WTC11 (cell line): ENCODE measurements around the gene SNX11. TPM values are rescaled to one million over a fixed set of nuclear protein-coding genes. Genes with fewer than 3 reads are reported as not detected.
A peak's percentile ranks its signal among the peaks of the same experiment; 100 is the strongest.

ENCODE experiments used
- ATAC-seq: fragments of 200-7000 bp; cut with Tn5 transposase; 2 replicates; pipeline ENCODE4 v1.10.0; 2021; ENCODE audit warnings: mild to moderate bottlenecking, moderate library complexity
- CTCF ChIA-PET: fragments of 300-600 bp; sonication (Branson Sonifier 250); formaldehyde crosslinking; loops from one replicate; lab custom pipeline; 2021; ENCODE audit warnings: antibody characterized with exemption; lab: Charles Lee
- POLR2A ChIA-PET: fragments of 350-600 bp; sonication (Branson Sonifier 250); formaldehyde crosslinking; loops from one replicate; lab custom pipeline; 2021; ENCODE audit warnings: antibody characterized with exemption; lab: Charles Lee
- DNase-seq: peaks from one replicate; pipeline ENCODE4 v3.0.0; 2021; ENCODE audit warnings: low spot score
- H3K27ac Mint-ChIP-seq: 2 replicates; pipeline ENCODE4 v1.8.0; 2021; ENCODE audit warnings: mixed read lengths
- H3K27me3 Mint-ChIP-seq: 2 replicates; pipeline ENCODE4 v1.8.0; 2021; ENCODE audit warnings: low read depth, mild to moderate bottlenecking, moderate library complexity, mixed read lengths
- H3K36me3 Mint-ChIP-seq: 2 replicates; pipeline ENCODE4 v1.8.0; 2021; ENCODE audit warnings: mixed read lengths
- H3K4me1 Mint-ChIP-seq: 2 replicates; pipeline ENCODE4 v1.8.0; 2022; ENCODE audit warnings: mixed read lengths
- H3K4me3 Mint-ChIP-seq: 2 replicates; pipeline ENCODE4 v1.8.0; 2021; ENCODE audit warnings: mild to moderate bottlenecking, moderate library complexity, mixed read lengths
- H3K9me3 Mint-ChIP-seq: 2 replicates; pipeline ENCODE4 v1.8.0; 2021; ENCODE audit warnings: mixed read lengths
- AR ChIP-seq: fragments of 250-450 bp; sonication (Bioruptor Pico); IDR thresholded peaks from 2 replicates; pipeline ENCODE4 v1.9.0; 2021; ENCODE audit warnings: mild to moderate bottlenecking
- E2F1 ChIP-seq: sonication (generic); formaldehyde crosslinking; IDR thresholded peaks from 2 replicates; pipeline ENCODE4 v1.8.0; 2022; ENCODE audit warnings: mild to moderate bottlenecking, missing genetic modification reagents
- ETV6 ChIP-seq: sonication (generic); formaldehyde crosslinking; IDR thresholded peaks from 2 replicates; pipeline ENCODE4 v1.8.1; 2022; ENCODE audit warnings: mild to moderate bottlenecking, missing genetic modification reagents
- FOXP1 ChIP-seq: sonication (generic); formaldehyde crosslinking; IDR thresholded peaks from 2 replicates; pipeline ENCODE4 v1.8.0; 2022; ENCODE audit warnings: missing genetic modification reagents, mild to moderate bottlenecking, moderate library complexity, borderline replicate concordance
- GABPB1 ChIP-seq: sonication (generic); formaldehyde crosslinking; IDR thresholded peaks from 2 replicates; pipeline ENCODE4 v1.8.1; 2023; ENCODE audit warnings: mild to moderate bottlenecking, missing genetic modification reagents
- GTF2I ChIP-seq: fragments of 250-450 bp; sonication (Bioruptor Pico); conservative IDR thresholded peaks from 2 replicates; pipeline ENCODE4 v1.4.0; 2021; ENCODE audit warnings: mild to moderate bottlenecking
- HMGXB4 ChIP-seq: sonication (generic); formaldehyde crosslinking; IDR thresholded peaks from 2 replicates; pipeline ENCODE4 v1.8.1; 2023; ENCODE audit warnings: mild to moderate bottlenecking, moderate library complexity, missing genetic modification reagents
- IRF2 ChIP-seq: sonication (generic); formaldehyde crosslinking; IDR thresholded peaks from 2 replicates; pipeline ENCODE4 v1.8.0; 2022; ENCODE audit warnings: low read depth, missing genetic modification reagents, borderline replicate concordance
- JAZF1 ChIP-seq: fragments of 250-450 bp; sonication (Bioruptor Pico); IDR thresholded peaks from 2 replicates; pipeline ENCODE4 v1.9.0; 2021; ENCODE audit warnings: moderate library complexity, mild to moderate bottlenecking, inconsistent platforms
- PREB ChIP-seq: sonication (generic); formaldehyde crosslinking; IDR thresholded peaks from 2 replicates; pipeline ENCODE4 v1.8.1; 2022; ENCODE audit warnings: mild to moderate bottlenecking, missing genetic modification reagents, moderate library complexity, borderline replicate concordance
- SOX15 ChIP-seq: fragments of 250-450 bp; sonication (Bioruptor Pico); IDR thresholded peaks from 2 replicates; pipeline ENCODE4 v1.9.0; 2021; ENCODE audit warnings: mild to moderate bottlenecking
- TEAD1 ChIP-seq: sonication (generic); formaldehyde crosslinking; IDR thresholded peaks from 2 replicates; pipeline ENCODE4 v1.8.0; 2022; ENCODE audit warnings: mild to moderate bottlenecking, missing genetic modification reagents
- TP53 ChIP-seq: sonication (generic); formaldehyde crosslinking; IDR thresholded peaks from 2 replicates; pipeline ENCODE4 v1.8.1; 2023; ENCODE audit warnings: mild to moderate bottlenecking, missing genetic modification reagents
- ZNF138 ChIP-seq: sonication (generic); formaldehyde crosslinking; conservative IDR thresholded peaks from 2 replicates; pipeline ENCODE4 v1.8.1; 2022; ENCODE audit warnings: mild to moderate bottlenecking, moderate library complexity, missing genetic modification reagents
- ZNF219 ChIP-seq: sonication (generic); formaldehyde crosslinking; IDR thresholded peaks from 2 replicates; pipeline ENCODE4 v1.8.0; 2023; ENCODE audit warnings: missing genetic modification reagents, mild to moderate bottlenecking, borderline replicate concordance
- ZNF232 ChIP-seq: sonication (generic); formaldehyde crosslinking; IDR thresholded peaks from 2 replicates; pipeline ENCODE4 v1.8.0; 2022; ENCODE audit warnings: mild to moderate bottlenecking, missing genetic modification reagents
- ZNF416 ChIP-seq: fragments of 250-450 bp; sonication (Bioruptor Pico); IDR thresholded peaks from 2 replicates; pipeline ENCODE4 v1.9.0; 2021; ENCODE audit warnings: mild to moderate bottlenecking, inconsistent platforms
- ZNF423 ChIP-seq: fragments of 250-450 bp; sonication (Bioruptor Pico); IDR thresholded peaks from 2 replicates; pipeline ENCODE4 v2.1.2; 2022; ENCODE audit warnings: mild to moderate bottlenecking, moderate library complexity
- total RNA-seq: library from RNA; stranded (reverse); gene quantifications from 3 replicates; pipeline ENCODE4 v1.2.3, GENCODE V29; 2021
- TF ChIP-seq, protein P1 (sequence below): sonication (generic); formaldehyde crosslinking; IDR thresholded peaks from 2 replicates; pipeline ENCODE4 v1.8.0; 2022; ENCODE audit warnings: missing genetic modification reagents

SNX11 gene
- total RNA-seq, 1 experiment from 2014 or later, result 24.5 TPM

DNA sequence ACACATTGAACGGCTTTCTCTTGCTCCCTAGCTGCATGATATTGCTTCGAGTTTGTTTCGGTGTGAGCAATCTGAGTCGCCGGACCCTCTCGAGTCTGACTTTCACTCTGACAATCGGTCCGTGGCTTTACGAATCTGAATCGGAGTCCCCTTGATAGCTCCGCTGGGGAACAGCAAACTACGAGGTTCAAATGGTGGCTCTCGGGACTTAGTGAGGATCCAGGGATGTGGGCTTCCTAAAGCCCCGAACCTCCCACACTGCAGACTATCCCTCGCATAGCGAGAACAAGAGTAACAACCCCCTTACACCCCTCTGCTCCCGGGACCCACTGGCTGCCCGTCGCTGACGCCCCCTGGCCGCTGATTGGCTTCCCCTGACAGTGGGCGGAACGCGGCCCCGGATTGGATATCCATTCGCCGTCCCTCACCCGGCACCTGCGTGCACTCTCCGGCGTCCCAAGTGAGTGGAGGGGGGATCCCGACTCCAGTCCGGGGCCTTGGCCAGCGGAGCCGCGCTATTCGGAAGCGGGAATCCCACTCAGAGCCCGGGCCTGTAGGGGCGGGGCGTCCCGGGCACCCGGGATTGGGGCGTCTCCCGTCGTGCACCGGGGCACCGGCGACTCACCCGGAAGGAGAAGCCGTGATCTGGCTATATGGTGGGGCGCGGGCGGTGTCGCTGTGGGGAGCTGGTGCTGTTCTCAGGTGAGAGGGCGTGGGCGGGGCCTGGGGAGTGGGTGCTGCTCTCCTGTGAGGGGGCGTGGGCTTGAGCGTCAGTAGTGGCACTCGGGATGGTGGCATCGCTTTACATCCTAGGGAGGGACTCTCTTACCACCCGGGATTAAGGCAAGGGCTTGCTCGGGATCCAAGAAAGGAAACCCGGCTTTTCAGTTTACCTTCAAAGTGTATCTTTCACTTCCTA lies at the start of gene SNX11 (continued):
- TF ChIP-seq HMGXB4 (CRISPR knock-in tag), result peak; percentile 46; the same call in 1 of the 2 replicates
- TF ChIP-seq, protein P1, sequence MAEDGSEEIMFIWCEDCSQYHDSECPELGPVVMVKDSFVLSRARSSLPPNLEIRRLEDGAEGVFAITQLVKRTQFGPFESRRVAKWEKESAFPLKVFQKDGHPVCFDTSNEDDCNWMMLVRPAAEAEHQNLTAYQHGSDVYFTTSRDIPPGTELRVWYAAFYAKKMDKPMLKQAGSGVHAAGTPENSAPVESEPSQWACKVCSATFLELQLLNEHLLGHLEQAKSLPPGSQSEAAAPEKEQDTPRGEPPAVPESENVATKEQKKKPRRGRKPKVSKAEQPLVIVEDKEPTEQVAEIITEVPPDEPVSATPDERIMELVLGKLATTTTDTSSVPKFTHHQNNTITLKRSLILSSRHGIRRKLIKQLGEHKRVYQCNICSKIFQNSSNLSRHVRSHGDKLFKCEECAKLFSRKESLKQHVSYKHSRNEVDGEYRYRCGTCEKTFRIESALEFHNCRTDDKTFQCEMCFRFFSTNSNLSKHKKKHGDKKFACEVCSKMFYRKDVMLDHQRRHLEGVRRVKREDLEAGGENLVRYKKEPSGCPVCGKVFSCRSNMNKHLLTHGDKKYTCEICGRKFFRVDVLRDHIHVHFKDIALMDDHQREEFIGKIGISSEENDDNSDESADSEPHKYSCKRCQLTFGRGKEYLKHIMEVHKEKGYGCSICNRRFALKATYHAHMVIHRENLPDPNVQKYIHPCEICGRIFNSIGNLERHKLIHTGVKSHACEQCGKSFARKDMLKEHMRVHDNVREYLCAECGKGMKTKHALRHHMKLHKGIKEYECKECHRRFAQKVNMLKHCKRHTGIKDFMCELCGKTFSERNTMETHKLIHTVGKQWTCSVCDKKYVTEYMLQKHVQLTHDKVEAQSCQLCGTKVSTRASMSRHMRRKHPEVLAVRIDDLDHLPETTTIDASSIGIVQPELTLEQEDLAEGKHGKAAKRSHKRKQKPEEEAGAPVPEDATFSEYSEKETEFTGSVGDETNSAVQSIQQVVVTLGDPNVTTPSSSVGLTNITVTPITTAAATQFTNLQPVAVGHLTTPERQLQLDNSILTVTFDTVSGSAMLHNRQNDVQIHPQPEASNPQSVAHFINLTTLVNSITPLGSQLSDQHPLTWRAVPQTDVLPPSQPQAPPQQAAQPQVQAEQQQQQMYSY (CRISPR knock-in tag), result no peak
- no peak for TF ChIP-seq GTF2I (CRISPR knock-in tag)
- no peak for TF ChIP-seq SOX15 (CRISPR knock-in tag)
- TF ChIP-seq TEAD1, result peak; percentile 40; the same call in 1 of the 2 replicates
- TF ChIP-seq E2F1 (CRISPR knock-in tag), result no peak
- peak; percentile 56; the same call in 1 of the 2 replicates for TF ChIP-seq FOXP1 (CRISPR knock-in tag)
- TF ChIP-seq ETV6 (CRISPR knock-in tag), result peak; percentile 70; the same call in 1 of the 2 replicates
- TF ChIP-seq ZNF219 (CRISPR knock-in tag), result no peak
- TF ChIP-seq ZNF138 (CRISPR knock-in tag), result no peak
- no peak for TF ChIP-seq ZNF416 (CRISPR knock-in tag)
- no peak for TF ChIP-seq ZNF423 (CRISPR knock-in tag)
- peak; percentile 52; the same call in 1 of the 2 replicates for TF ChIP-seq ZNF232 (CRISPR knock-in tag)
- no peak for TF ChIP-seq PREB (CRISPR knock-in tag)
- no peak for TF ChIP-seq TP53 (CRISPR knock-in tag)
- TF ChIP-seq, all 79 proteins: peak for 15

DNA sequence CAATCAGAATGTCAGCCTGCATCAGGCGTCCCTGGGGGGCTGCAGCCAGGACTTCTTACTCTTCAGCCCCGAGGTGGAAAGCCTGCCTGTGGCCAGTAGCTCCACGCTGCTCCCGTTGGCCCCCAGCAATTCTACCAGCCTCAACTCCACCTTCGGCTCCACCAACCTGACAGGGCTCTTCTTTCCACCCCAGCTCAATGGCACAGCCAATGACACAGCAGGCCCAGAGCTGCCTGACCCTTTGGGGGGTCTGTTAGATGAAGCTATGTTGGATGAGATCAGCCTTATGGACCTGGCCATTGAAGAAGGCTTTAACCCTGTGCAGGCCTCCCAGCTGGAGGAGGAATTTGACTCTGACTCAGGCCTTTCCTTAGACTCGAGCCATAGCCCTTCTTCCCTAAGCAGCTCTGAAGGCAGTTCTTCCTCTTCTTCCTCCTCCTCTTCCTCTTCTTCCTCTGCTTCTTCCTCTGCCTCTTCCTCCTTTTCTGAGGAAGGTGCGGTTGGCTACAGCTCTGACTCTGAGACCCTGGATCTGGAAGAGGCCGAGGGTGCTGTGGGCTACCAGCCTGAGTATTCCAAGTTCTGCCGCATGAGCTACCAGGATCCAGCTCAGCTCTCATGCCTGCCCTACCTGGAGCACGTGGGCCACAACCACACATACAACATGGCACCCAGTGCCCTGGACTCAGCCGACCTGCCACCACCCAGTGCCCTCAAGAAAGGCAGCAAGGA lies 49.0 kb upstream of the SNX11 start:
- peaks cover 63% of the 10 kb centered on the region for H3K36me3 Mint-ChIP-seq
- TF ChIP-seq GABPB1 (CRISPR knock-in tag) (no peak), HMGXB4 (CRISPR knock-in tag) (no peak), FOXP1 (CRISPR knock-in tag) (no peak), IRF2 (no peak), AR (CRISPR knock-in tag) (no peak), JAZF1 (CRISPR knock-in tag) (no peak), TP53 (CRISPR knock-in tag) (no peak)

More for the DNA sequence above, 49.0 kb upstream of the SNX11 start:
- Mint-ChIP-seq H3K4me3 (no peak overlapping the region), H3K9me3 (no peaks in the 10 kb centered on the region), H3K27ac (peak overlapping the region; percentile 78), H3K27me3 (no peaks in the 10 kb centered on the region), H3K4me1 (peaks cover 35% of the 10 kb centered on the region)
- no peak for DNase-seq
- ChIA-PET CTCF (interaction anchor here (0.9 to 2.7 kb wide), 5 partner anchors 10 to 33 kb away, joined by 3 to 12 read pairs (median 4); partner anchors contain the start of gene NFE2L1), POLR2A (interaction anchor here (1.0 to 5.5 kb wide), 4 partner anchors 8 to 13 kb away, joined by 3 to 32 read pairs (median 5); partner anchors contain the start of gene NFE2L1)
- ATAC-seq, result no peak
